T-helper 22 cell (primary cell): ENCODE data around the gene KRTAP12-4.
"Not testable (repeated sequence)": the region's sequence is repeated elsewhere in the genome, so short reads cannot be mapped to it uniquely, and the experiment has no call there.

Experiments
- DNase-seq: peaks from one replicate; pipeline ENCODE4 v3.0.0-alpha.2; 2020; ENCODE audit warnings: low read depth

KRTAP12-4 gene

GRCh38 chr21:44654576-44655175 is at the start of gene KRTAP12-4:
Gene KRTAP12-4 (minus strand): TSS chr21:44654659. CDS start chr21:44654614, 45 bp downstream.
- DNase-seq: no peak

GRCh38 chr21:44703731-44704635 is 49.5 kb upstream of the KRTAP12-4 start:
- DNase-seq: no peak

GRCh38 chr21:44702973-44703730 is 48.7 kb upstream of the KRTAP12-4 start:
- DNase-seq: no peak

DNA sequence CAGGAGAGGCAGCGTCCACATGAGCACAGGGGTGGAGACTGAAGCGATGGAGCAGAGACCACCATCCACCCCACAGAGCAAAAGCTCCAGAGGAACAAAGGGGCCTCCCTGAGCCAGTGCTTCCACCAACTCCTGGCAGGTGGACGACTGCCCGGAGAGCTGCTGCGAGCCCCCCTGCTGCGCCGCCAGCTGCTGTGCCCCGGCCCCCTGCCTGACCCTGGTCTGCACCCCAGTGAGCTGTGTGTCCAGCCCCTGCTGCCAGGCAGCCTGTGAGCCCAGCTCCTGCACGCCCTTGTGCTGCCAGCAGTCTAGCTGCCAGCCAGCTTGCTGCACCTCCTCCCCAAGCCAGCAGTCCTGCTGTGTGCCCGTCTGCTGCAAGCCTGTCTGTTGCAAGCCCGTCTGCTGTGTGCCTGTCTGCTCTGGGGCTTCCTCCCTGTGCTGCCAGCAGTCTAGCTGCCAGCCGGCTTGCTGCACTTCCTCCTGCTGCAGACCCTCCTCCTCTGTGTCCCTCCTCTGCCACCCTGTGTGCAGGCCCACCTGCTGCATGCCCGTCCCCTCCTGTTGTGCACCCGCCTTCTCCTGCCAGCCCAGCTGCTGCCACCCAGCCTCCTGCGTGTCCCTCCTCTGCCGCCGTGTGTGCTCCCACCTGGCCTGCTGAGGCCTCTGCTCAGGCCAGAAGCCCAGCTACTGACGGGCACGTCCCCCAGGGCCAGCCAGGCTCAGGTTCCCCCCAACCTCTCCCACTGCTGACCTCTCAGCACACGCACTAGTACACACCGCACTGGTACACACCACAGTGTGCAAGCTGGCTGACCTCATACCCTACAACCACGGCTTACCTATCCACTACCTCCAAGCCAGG is 47.9 kb upstream of the KRTAP12-4 start:
- no peak for DNase-seq

DNA sequence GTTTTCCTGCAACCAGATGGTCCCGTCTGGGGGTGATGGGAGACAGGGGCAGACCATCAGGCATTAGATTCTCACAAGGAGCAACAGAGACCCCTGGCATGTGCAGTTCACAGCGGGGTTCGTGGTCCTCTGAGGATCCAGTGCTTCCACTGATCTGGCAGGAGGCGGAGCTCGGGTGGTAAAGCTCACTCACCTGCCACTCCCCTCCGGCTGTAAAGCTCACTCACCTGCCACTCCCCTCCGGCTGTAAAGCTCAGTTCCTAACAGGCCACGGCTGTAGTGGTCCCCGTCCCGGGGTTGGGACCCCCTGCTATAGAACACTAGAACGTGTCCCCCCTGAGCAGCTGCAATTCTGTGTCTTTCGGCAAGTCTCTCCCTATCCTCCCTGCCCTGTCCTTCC is 47.1 kb upstream of the KRTAP12-4 start:
- DNase-seq: no peak

GRCh38 chr21:44701023-44701400 is 46.6 kb upstream of the KRTAP12-4 start:
- DNase-seq: no peak

- DNase-seq: no peak
Measured at GRCh38 chr21:44700101-44701022, 45.9 kb upstream of the KRTAP12-4 start.

GRCh38 chr21:44699502-44700001 is 45.1 kb upstream of the KRTAP12-4 start:
- no peak for DNase-seq

- no peak for DNase-seq
Measured at GRCh38 chr21:44697811-44698734, 43.6 kb upstream of the KRTAP12-4 start.

GRCh38 chr21:44697172-44697810 is 42.8 kb upstream of the KRTAP12-4 start, which contains the start of gene KRTAP10-12:
Gene KRTAP10-12 (plus strand): TSS chr21:44697172. CDS start chr21:44697202, 30 bp downstream.
- DNase-seq: not testable (repeated sequence)

DNA sequence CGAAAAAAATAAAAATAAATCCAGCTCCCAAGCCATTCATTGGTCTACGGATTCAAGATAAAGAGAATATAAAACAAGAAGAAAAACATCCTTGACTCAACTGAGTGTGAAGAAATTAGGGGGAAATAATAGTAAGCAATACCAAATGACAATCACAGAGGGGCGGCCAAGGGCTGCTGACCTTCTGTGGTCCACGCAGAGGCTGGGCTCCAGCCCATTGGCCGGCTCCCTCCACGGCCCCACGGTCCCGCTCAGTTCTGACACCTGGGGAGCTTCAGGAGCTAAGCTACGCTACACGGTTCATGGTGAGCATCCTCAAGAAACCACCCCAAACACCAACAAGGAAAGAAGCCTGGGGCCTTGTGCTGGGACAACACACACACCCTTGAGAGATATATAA is 42.1 kb upstream of the KRTAP12-4 start:
- no peak for DNase-seq

DNA sequence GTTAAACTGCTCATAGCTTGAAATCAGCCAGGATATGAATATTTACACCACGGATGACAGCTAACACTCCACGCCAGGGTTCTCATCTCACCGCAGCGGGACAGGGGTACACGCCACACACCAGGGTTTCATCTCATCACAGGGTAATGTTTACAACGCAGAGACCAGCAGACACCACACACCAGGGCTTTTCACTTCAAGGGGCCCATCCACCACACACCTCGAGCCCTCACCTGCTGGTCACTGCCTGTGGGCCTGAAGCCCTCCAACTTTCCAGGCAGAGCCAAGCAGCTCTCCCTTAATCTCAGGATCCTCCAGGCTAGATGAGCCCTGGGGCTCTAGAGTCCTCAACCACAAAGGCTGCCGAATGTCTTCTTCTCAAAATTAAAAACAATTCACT is 41.2 kb upstream of the KRTAP12-4 start:
- DNase-seq: no peak

- no peak for DNase-seq
Measured at GRCh38 chr21:44695184-44695583, 40.7 kb upstream of the KRTAP12-4 start.

DNA sequence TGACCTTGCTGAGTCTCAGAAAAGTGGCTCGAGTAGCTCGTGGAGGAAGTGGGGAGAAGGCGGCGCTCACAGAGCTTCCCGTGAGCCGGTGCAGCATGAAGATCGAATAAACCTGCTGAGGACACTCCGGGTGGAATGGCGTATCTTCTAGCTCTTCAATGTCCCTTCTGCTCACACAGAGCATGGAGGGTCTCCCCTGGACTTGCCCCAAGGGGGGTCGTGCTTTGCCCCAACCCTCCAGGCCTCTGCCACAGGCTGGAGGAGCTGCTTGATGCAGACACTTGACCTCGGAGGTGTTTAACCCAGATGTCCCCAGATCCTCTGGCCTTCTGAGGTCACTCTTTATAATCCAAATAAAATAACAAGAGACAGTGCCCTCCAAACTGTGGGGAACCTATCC is 40.3 kb upstream of the KRTAP12-4 start:
- no peak for DNase-seq

DNA sequence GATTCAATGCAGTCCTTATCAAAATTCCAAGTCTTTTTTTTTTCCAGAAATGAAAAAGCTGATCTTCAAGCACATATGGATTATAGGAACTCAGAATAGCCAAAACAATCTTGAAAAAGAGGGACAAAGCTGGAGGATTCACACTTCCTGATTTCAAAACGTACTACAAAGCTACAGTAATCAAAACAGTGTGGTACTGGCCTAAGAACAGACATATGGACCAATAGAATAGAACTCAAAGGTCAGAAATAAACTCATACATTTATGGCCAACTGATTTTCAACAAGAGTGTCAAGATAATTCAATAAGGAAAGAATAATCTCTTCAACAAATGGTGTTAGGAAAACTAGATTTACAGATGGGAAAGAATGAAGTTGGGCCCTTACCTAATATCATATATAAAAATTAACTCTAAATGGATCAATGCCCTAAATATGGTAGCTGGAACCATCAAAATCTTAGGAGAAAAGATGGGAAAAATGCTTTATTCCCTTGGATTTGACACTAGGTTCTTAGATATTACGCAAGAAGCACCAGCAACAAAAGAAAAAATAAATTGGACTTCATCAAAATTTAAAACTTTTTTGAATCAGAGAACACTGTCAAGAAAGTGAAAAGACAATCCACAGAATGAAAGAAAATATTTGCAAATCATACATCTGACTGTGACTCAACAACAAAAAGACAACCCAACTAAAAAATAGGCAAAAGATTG is 38.5 kb upstream of the KRTAP12-4 start:
- no peak for DNase-seq

- no peak for DNase-seq
Measured at GRCh38 chr21:44691686-44692085, 37.2 kb upstream of the KRTAP12-4 start.

DNA sequence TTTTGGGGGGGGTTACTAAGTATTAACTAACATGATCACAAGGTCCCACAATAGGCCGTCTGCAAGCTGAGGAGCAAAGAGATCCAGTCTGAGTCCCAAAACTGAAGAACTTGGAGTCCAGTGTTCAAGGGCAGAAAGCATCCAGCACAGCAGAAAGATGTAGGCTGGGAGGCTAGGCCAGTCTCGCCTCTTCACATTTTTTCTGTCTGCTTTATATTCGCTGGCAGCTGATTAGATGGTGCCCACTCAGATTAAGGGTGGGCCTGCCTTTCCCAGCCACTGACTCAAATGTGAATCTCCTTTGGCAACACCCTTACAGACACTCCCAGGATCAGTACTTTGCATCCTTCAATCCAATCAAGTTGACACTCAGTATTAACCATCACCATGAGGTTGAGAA is 35.3 kb upstream of the KRTAP12-4 start:
- DNase-seq: not testable (repeated sequence)

DNA sequence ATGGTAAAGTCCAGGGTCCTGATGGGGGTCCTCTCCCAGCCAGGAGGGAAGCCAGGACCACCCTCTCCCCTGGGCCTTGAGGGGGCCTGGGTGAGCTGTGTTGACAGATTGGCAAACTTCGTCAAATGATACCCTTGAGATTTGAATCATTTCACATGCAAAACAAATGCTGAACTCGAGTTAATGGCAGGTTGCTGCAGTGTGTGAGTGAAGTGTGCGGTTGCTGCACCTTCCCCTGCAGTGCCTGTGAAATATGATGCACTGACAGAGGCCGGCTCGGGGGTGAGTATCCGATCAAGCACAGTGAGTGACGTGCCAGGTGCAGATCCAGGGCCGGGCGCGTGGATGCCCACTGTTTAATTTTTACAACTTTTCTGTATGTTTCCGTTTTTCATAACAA is 33.2 kb upstream of the KRTAP12-4 start:
- DNase-seq: no peak
